ENCODE measurements around the gene GALNT8. TPM values are rescaled to one million over a fixed set of nuclear protein-coding genes. Genes with fewer than 3 reads are reported as not detected.

Gene GALNT8
- total RNA-seq, 6 experiments from 2014 or later, result not detected

DNA sequence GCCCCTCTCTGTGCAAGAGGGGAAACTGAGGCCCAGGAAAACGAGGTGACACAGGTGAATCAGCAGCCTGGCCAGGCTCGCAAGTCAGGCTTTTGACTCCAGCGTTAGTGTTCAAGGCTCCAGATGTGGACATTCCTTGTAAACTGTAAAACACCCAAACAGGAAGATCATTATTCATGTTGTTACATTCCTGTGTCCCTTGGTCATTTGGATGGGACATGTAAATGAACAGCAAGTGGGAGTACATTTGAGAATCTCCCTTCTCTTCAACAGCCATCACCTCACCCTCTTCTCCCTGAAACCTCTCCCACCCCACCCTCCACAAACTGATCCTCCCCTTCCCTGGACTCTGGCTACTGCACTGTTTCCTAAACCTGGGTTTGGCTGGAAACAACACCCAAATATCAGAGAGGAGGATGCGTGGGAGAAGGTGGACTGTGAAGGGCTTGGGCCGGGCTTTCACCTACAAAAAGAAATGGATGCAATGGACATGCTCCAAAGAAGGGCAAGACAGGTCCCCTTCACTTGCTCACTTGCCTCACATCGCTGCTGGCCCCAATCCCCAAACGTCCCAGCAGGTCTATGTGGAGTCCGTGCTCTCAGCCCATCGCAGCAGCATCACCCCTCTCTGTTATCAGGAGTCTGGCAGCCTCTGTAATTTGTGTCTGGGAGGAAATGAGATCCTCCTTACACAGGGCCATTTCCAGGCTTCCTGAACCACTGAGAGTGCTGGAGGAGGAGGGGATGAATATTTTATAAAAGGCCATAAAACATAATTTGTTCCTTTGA, 76.7 kb downstream of the GALNT8 start:
- Mint-ChIP-seq H3K36me3 (ENCODE audit: low read depth) (no peaks in the 10 kb centered on the region), H3K4me1 (ENCODE audit: low read depth) (no peaks in the 10 kb centered on the region), H3K9me3 (no peaks in the 10 kb centered on the region), H3K4me3 (no peak overlapping the region), H3K27ac (no peak overlapping the region), H3K27me3 (ENCODE audit: insufficient read depth) (peaks cover 14% of the 10 kb centered on the region)
- TF ChIP-seq, protein P1, sequence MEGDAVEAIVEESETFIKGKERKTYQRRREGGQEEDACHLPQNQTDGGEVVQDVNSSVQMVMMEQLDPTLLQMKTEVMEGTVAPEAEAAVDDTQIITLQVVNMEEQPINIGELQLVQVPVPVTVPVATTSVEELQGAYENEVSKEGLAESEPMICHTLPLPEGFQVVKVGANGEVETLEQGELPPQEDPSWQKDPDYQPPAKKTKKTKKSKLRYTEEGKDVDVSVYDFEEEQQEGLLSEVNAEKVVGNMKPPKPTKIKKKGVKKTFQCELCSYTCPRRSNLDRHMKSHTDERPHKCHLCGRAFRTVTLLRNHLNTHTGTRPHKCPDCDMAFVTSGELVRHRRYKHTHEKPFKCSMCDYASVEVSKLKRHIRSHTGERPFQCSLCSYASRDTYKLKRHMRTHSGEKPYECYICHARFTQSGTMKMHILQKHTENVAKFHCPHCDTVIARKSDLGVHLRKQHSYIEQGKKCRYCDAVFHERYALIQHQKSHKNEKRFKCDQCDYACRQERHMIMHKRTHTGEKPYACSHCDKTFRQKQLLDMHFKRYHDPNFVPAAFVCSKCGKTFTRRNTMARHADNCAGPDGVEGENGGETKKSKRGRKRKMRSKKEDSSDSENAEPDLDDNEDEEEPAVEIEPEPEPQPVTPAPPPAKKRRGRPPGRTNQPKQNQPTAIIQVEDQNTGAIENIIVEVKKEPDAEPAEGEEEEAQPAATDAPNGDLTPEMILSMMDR (IDR thresholded peaks at IDR 0.05), result no peak
- DNase-seq, result no peak

DNA sequence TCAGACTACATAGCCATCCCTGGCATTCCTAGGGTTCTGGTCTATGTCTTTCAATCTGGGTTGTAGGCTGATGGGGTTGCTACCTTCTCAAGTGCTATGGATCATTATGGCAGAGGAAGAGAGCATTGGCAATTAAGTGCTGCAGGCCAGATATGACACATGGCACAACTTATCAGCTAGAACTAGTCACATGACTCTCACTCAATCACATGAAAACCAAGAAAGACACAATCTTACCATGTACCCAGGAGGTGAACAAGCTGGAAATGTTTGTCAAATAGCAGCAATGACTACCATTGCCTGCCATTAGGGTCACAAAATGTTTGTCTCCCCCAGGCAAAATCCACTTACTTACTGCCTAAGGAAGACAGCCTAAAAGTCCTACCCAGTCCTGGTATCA, 80.4 kb downstream of the GALNT8 start:
- Mint-ChIP-seq H3K27ac (no peak overlapping the region), H3K27me3 (ENCODE audit: insufficient read depth) (peaks cover 11% of the 10 kb centered on the region)

DNA sequence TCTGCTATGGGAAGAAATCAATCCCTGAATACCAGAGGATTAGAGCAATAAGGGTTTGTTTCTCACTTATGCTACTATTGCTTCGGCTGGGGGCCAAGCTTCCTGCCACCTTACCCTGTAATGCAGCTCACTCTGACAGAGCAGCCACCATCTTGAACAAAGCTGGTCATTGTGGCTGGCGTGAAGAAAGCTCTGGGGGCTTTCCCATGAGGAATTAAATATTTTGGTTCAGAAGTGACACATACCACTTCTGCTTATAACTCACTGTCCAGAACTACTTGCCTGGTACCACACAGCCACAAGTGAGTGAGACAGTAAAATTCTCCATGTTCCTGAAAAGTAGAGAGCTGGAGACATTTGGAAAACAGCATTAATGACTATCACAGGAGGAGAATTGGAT, 82.6 kb downstream of the GALNT8 start:
- TF ChIP-seq, protein P1 (IDR thresholded peaks at IDR 0.05), result no peak
- Mint-ChIP-seq H3K27ac (no peak overlapping the region), H3K36me3 (ENCODE audit: low read depth) (no peaks in the 10 kb centered on the region), H3K27me3 (ENCODE audit: insufficient read depth) (peaks cover 13% of the 10 kb centered on the region), H3K4me3 (no peak overlapping the region), H3K9me3 (no peaks in the 10 kb centered on the region), H3K4me1 (ENCODE audit: low read depth) (no peaks in the 10 kb centered on the region)
- no peak for DNase-seq

More for the DNA sequence above, 80.4 kb downstream of the GALNT8 start:
- no peak overlapping the region for H3K4me3 Mint-ChIP-seq
- TF ChIP-seq, protein P1 (IDR thresholded peaks at IDR 0.05), result no peak
- no peak for DNase-seq
- H3K4me1 Mint-ChIP-seq (ENCODE audit: low read depth), result no peaks in the 10 kb centered on the region
- H3K36me3 Mint-ChIP-seq (ENCODE audit: low read depth), result no peaks in the 10 kb centered on the region
- no peaks in the 10 kb centered on the region for H3K9me3 Mint-ChIP-seq

DNA sequence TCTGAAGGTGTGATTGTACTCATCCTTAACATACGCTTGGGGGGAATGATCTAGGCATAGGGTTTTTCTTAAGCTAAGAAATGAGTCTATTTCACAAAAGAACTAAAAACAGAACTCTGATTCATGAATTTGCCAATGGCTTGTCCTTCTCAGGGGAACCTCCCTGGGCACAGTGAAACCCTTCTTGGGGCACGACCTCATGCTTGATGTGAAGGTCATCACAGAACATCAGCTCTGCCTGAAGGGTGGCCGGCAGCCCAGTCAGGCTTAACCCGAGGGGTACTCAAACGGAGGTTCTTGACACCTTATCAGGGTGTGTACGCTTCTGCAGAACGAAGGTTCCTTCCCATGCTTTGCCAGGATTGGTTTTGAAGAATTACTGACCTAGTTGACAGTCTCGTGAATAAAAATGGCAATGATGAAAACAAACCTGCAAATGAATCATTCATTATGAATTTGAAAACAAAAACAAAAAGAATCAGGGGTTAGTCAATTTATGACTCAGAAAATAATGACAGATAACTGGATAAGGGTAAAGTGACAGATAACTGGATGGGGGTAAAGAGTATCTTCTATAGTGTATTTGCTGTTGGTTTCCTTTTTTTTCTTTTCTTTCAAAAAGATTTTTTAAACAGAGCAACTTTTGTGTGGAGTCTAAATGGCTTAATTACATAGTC, 86.4 kb downstream of the GALNT8 start:
- peaks cover 3% of the 10 kb centered on the region; the same call in 1 of the 2 replicates for H3K36me3 Mint-ChIP-seq (ENCODE audit: low read depth)
- H3K27me3 Mint-ChIP-seq (ENCODE audit: insufficient read depth), result peaks cover 34% of the 10 kb centered on the region
- H3K27ac Mint-ChIP-seq, result no peak overlapping the region
- TF ChIP-seq, protein P1 (IDR thresholded peaks at IDR 0.05), result no peak
- H3K4me1 Mint-ChIP-seq (ENCODE audit: low read depth), result no peaks in the 10 kb centered on the region
- no peak overlapping the region for H3K4me3 Mint-ChIP-seq
- DNase-seq, result no peak
- H3K9me3 Mint-ChIP-seq, result peaks cover 5% of the 10 kb centered on the region; the same call in 1 of the 2 replicates

DNA sequence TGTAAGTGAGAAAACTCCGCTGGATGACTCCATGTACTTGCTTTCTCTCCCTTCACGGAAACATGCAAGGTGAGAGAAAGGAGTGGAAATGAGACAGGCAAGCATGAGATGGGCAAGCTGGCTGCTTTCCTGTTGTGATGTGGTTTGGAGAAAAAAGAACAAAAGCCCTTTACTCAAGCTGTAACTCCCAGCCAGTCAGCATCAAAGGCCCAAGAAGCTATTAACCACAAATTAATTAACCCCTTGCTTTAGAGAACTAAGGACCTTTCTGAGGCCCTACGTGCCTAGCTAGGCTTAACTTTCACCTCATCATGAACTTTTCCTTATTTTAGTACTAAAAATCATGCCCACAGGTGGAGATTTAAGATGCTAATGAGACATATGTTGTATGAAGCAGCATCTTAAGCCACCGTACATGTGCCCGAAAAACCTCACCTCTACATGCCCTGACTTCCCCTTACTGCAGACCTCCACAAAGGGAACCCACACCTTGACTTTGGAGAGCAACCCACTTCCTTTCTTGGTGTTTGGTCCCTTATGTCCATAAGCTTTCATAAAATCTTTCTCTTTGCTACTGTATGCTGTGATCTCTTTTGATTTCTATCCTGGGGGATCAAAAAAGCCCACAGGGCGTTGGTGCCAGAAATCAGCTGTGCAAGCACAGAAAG, 87.0 kb downstream of the GALNT8 start:
- peaks cover 34% of the 10 kb centered on the region for H3K27me3 Mint-ChIP-seq (ENCODE audit: insufficient read depth)
- H3K4me3 Mint-ChIP-seq, result no peak overlapping the region
- no peak overlapping the region for H3K27ac Mint-ChIP-seq
- TF ChIP-seq, protein P1 (IDR thresholded peaks at IDR 0.05), result no peak
- peaks cover 6% of the 10 kb centered on the region; the same call in 1 of the 2 replicates for H3K36me3 Mint-ChIP-seq (ENCODE audit: low read depth)
- H3K9me3 Mint-ChIP-seq, result peaks cover 5% of the 10 kb centered on the region; the same call in 1 of the 2 replicates
- DNase-seq, result no peak
- no peaks in the 10 kb centered on the region for H3K4me1 Mint-ChIP-seq (ENCODE audit: low read depth)

Data from HFFc6 (cell line).